K562 (cell line): Measurements from ENCODE around the gene FADS1. TPM values are rescaled to one million over a fixed set of nuclear protein-coding genes. Genes with fewer than 3 reads are reported as not detected.
A peak's percentile ranks its signal among the peaks of the same experiment; 100 is the strongest.

ENCODE experiments used
- ARID1B ChIP-seq: fragments of 450-650 bp; IDR thresholded peaks from 2 replicates; pipeline ENCODE4 v1.6.1; 2016; ENCODE audit warnings: antibody characterized with exemption, mild to moderate bottlenecking, inconsistent platforms
- CBFA2T2 ChIP-seq: fragments of 450-650 bp; conservative IDR thresholded peaks from 2 replicates; pipeline ENCODE4 v1.6.1; 2017; ENCODE audit warnings: mild to moderate bottlenecking
- EP300 ChIP-seq: IDR thresholded peaks from 2 replicates; pipeline ENCODE4 v1.6.1; 2012; ENCODE audit warnings: low read length, improper control_type of control experiment
- KAT2B ChIP-seq: IDR thresholded peaks from one replicate; pipeline ENCODE4 v1.6.1; 2012; ENCODE audit warnings: low read depth, mild to moderate bottlenecking, control low read depth, inconsistent platforms, low read length, moderate library complexity
- KLF16 ChIP-seq: IDR thresholded peaks from 2 replicates; pipeline ENCODE4 v1.6.1; 2016; ENCODE audit warnings: antibody characterized with exemption
- MBD1 ChIP-seq: fragments of 250-450 bp; sonication (Bioruptor Pico); IDR thresholded peaks from 2 replicates; pipeline ENCODE4 v1.8.0; 2022; ENCODE audit warnings: inconsistent platforms
- NFATC3 ChIP-seq: fragments of 450-650 bp; IDR thresholded peaks from 2 replicates; pipeline ENCODE4 v1.6.1; 2017; ENCODE audit warnings: mild to moderate bottlenecking
- PCBP1 ChIP-seq: fragments of 200-400 bp; formaldehyde crosslinking; IDR thresholded peaks from 2 replicates; pipeline ENCODE4 v1.6.1; 2018; ENCODE audit warnings: mild to moderate bottlenecking, low read depth, low read length; ENCODE audit not compliant: poor library complexity, severe bottlenecking
- PHF8 ChIP-seq: fragments of 200-600 bp; sonication (generic); IDR thresholded peaks from 2 replicates; pipeline ENCODE4 v1.6.1; 2012; ENCODE audit warnings: mixed run types, mild to moderate bottlenecking, inconsistent platforms, low read length, moderate library complexity, borderline replicate concordance
- PRDM10 ChIP-seq: fragments of 450-650 bp; IDR thresholded peaks from 2 replicates; pipeline ENCODE4 v1.6.1; 2018; ENCODE audit not compliant: partially characterized antibody
- SMARCE1 ChIP-seq: fragments of 450-650 bp; IDR thresholded peaks from 2 replicates; pipeline ENCODE4 v1.7.1; 2016; ENCODE audit warnings: mild to moderate bottlenecking
- SNIP1 ChIP-seq: fragments of 450-650 bp; IDR thresholded peaks from 2 replicates; pipeline ENCODE4 v1.7.1; 2017; ENCODE audit warnings: low read depth, mild to moderate bottlenecking
- ZNF134 ChIP-seq: fragments of 250-450 bp; sonication (Bioruptor Pico); conservative IDR thresholded peaks from 2 replicates; pipeline ENCODE4 v1.4.0; 2020
- ZNF354B ChIP-seq: fragments of 250-450 bp; sonication (Bioruptor Pico); IDR thresholded peaks from 2 replicates; pipeline ENCODE4 v1.4.0; 2020
- ZNF583 ChIP-seq: fragments of 250-450 bp; sonication (Bioruptor Pico); IDR thresholded peaks from 2 replicates; pipeline ENCODE4 v1.4.0; 2020
- ZNF592 ChIP-seq: fragments of 450-650 bp; IDR thresholded peaks from 2 replicates; pipeline ENCODE4 v1.6.1; 2017; ENCODE audit warnings: antibody characterized with exemption, mild to moderate bottlenecking
- ZNF696 ChIP-seq: fragments of 250-450 bp; sonication (Bioruptor Pico); conservative IDR thresholded peaks from 2 replicates; pipeline ENCODE4 v1.4.0; 2020; ENCODE audit warnings: mild to moderate bottlenecking, moderate library complexity
- ZSCAN29 ChIP-seq: fragments of 450-650 bp; IDR thresholded peaks from 2 replicates; pipeline ENCODE4 v1.6.1; 2017
- polyA plus RNA-seq, 8 experiments: library from polyadenylated mRNA; depleted of rRNA in 4 of 8; stranded (reverse) in 5 of 8; unstranded in 3 of 8; fragments of >200 nt; fragmentation: Nextera tagmentation in 2 of 8; fragmentation: Illumina TruSeq in 1 of 8; extraction: Ambion mirVana in 2 of 8; extraction: Trizol in 1 of 8; gene quantifications; 2 replicates each; pipeline versions ENCODE4 v1.2.1 to v1.2.3, GENCODE V29; 2011 to 2014; ENCODE audit warnings: inconsistent platforms in 1 of 8, missing spikeins in 1 of 8
- total RNA-seq, 7 experiments: library from RNA; depleted of rRNA in 6 of 7; stranded (reverse); fragments of >200 nt in 6 of 7; fragmentation: Illumina TruSeq in 2 of 7; extraction: Trizol in 2 of 7; gene quantifications; 2 replicates each; pipeline versions ENCODE4 v1.2.1 to v1.2.3, GENCODE V29; 2011 to 2021; ENCODE audit warnings: low replicate concordance in 1 of 7

FADS1 gene
- total and polyA plus RNA-seq, 9 of the 15 experiments (the other 6 are each of a cell fraction or from before 2014, with no cell fraction given) = 110 to 864 (median 364) TPM

DNA sequence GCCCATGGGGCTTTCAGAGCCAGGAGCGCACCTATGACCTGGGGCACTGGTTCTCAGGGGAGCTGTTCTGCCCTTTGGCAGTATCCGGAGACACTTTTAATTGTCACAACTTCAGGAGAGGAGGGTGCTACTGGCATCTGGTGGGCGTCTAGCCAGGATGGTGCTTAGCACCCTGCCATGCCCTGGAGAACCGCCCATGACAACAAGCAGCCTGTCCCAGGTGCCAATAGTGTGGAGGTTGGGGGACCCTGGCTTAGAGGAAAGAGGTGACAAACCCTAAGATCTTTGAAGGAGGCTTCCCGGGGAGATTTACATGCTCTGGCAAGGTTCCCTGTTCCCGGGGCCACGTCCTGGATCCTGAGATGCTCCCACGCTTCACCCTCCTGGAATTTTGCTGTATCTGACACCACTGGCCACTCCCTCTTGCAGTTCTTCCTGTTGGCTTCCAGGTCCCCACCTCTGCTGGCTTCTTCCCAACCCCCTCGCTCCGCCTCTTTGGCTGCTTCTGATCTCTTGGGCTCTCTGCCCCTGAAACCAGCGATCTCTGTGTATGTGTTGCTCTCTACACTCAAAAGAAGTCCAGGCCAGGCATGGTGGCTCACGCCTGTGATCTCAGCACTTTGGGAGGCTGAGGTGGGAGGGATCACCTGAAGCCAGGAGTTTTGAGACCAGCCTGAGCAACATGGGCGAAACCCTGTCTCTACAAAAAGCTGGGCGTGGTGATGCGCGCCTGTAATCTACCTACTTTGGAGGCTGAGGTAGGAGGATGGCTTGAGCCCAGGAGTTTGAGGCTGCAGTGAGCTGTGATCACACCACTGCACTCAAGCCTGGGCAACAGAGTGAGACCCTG is 43.5 kb upstream of the FADS1 start (continued):
- TF ChIP-seq ZNF592 (0 out of 2 replicates have a peak, but pooled peaks have one; percentile 54), PRDM10 (no peak), SMARCE1 (no peak), MBD1 (CRISPR knock-in tag) (0 out of 2 replicates have a peak, but pooled peaks have one; percentile 51), KLF16 (no peak), PCBP1 (no peak), ZSCAN29 (no peak), ZNF134 (no peak), EP300 (0 out of 2 replicates have a peak, but pooled peaks have one; percentile 12), NFATC3 (no peak), ARID1B (0 out of 2 replicates have a peak, but pooled peaks have one; percentile 11), KAT2B (no peak), ZNF583 (CRISPR knock-in tag) (no peak), ZNF696 (CRISPR knock-in tag) (no peak), PHF8 (no peak), SNIP1 (no peak), CBFA2T2 (no peak), ZNF354B (CRISPR knock-in tag) (no peak)
